SK-N-MC (cell line): ENCODE measurements around the gene EPHA4.

Experiments used
- DNase-seq: peaks from one replicate; pipeline ENCODE4 v3.0.0-alpha.2; 2011; ENCODE audit warnings: low read depth, low spot score
- H3K27ac ChIP-seq: fragments of 200-600 bp; sonication (generic); 2 replicates; pipeline ENCODE4 v1.5.1; 2016; ENCODE audit warnings: mixed run types
- H3K36me3 ChIP-seq: fragments of 200-600 bp; sonication (generic); 2 replicates; pipeline ENCODE4 v1.6.1; 2017; ENCODE audit warnings: antibody characterized with exemption, low read length, mixed read lengths; ENCODE audit not compliant: insufficient read depth
- H3K4me3 ChIP-seq: fragments of 200-600 bp; sonication (generic); 2 replicates; pipeline ENCODE4 v1.5.1; 2016
- H3K9ac ChIP-seq: fragments of 200-600 bp; sonication (generic); 2 replicates; pipeline ENCODE4 v1.8.0; 2017; ENCODE audit warnings: mixed run types, mixed read lengths; ENCODE audit not compliant: insufficient read length
- H3K9me3 ChIP-seq: fragments of 200-600 bp; sonication (generic); 2 replicates; pipeline ENCODE4 v1.6.1; 2017; ENCODE audit warnings: low read depth, mild to moderate bottlenecking, antibody characterized with exemption, low read length, moderate library complexity, mixed read lengths
- EZH2 ChIP-seq: fragments of 200-600 bp; sonication (generic); IDR thresholded peaks from one replicate; pipeline ENCODE4 v1.6.1; 2017; ENCODE audit warnings: antibody characterized with exemption
- FOXP2 ChIP-seq: optimal IDR thresholded peaks from 2 replicates; pipeline ENCODE3; 2011; ENCODE audit warnings: mild to moderate bottlenecking, moderate library complexity; ENCODE audit not compliant: insufficient read depth; ENCODE audit errors: extremely low read length, control extremely low read depth
- POLR2AphosphoS5 ChIP-seq: IDR thresholded peaks from 2 replicates; pipeline ENCODE4 v1.6.1; 2012; ENCODE audit warnings: mild to moderate bottlenecking, low read depth, low read length, borderline replicate concordance

EPHA4 gene

GRCh38 chr2:221392228-221392881 lies 179.7 kb downstream of the EPHA4 start:
- DNase-seq, result no peak

GRCh38 chr2:221390878-221391277 lies 181.2 kb downstream of the EPHA4 start:
- TF ChIP-seq EZH2 (no peak), POLR2AphosphoS5 (no peak), FOXP2 (no peak)
- no peak overlapping the region for H3K4me3 ChIP-seq
- DNase-seq, result no peak
- H3K9ac ChIP-seq, result no peak overlapping the region
- H3K9me3 ChIP-seq, result no peaks in the 10 kb centered on the region
- no peak overlapping the region for H3K27ac ChIP-seq
- H3K36me3 ChIP-seq, result no peaks in the 10 kb centered on the region

More at GRCh38 chr2:221392228-221392881, 179.7 kb downstream of the EPHA4 start:
- Histone ChIP-seq H3K36me3 (no peaks in the 10 kb centered on the region), H3K4me3 (no peak overlapping the region), H3K27ac (no peak overlapping the region), H3K9ac (no peak overlapping the region), H3K9me3 (no peaks in the 10 kb centered on the region)
- TF ChIP-seq EZH2 (no peak), POLR2AphosphoS5 (no peak), FOXP2 (no peak)

- TF ChIP-seq POLR2AphosphoS5, result no peak
- no peak for TF ChIP-seq FOXP2
- no peak for TF ChIP-seq EZH2
- no peak for DNase-seq
- Histone ChIP-seq H3K36me3 (no peaks in the 10 kb centered on the region), H3K4me3 (no peak overlapping the region), H3K9ac (no peak overlapping the region), H3K27ac (no peak overlapping the region), H3K9me3 (no peaks in the 10 kb centered on the region)
Measured at GRCh38 chr2:221389904-221390303, 182.2 kb downstream of the EPHA4 start.

- Histone ChIP-seq H3K27ac (no peak overlapping the region), H3K4me3 (no peak overlapping the region), H3K9ac (no peak overlapping the region), H3K36me3 (no peaks in the 10 kb centered on the region), H3K9me3 (no peaks in the 10 kb centered on the region)
- TF ChIP-seq EZH2, result no peak
- TF ChIP-seq POLR2AphosphoS5, result no peak
- no peak for TF ChIP-seq FOXP2
- no peak for DNase-seq
Measured at GRCh38 chr2:221389421-221389820, 182.7 kb downstream of the EPHA4 start.

- Histone ChIP-seq H3K4me3 (no peak overlapping the region), H3K36me3 (no peaks in the 10 kb centered on the region), H3K9ac (no peak overlapping the region), H3K9me3 (no peaks in the 10 kb centered on the region), H3K27ac (no peak overlapping the region)
- no peak for DNase-seq
- TF ChIP-seq FOXP2 (no peak), EZH2 (no peak), POLR2AphosphoS5 (no peak)
Measured at GRCh38 chr2:221388891-221389290, 183.2 kb downstream of the EPHA4 start.

GRCh38 chr2:221385716-221386115 lies 186.4 kb downstream of the EPHA4 start:
- TF ChIP-seq POLR2AphosphoS5 (no peak), EZH2 (no peak), FOXP2 (no peak)
- no peak overlapping the region for H3K4me3 ChIP-seq
- no peak overlapping the region for H3K27ac ChIP-seq
- H3K9ac ChIP-seq, result no peak overlapping the region
- H3K36me3 ChIP-seq, result no peaks in the 10 kb centered on the region
- H3K9me3 ChIP-seq, result no peaks in the 10 kb centered on the region
- DNase-seq, result no peak

- H3K4me3 ChIP-seq, result no peak overlapping the region
- no peak overlapping the region for H3K27ac ChIP-seq
- no peak overlapping the region for H3K9ac ChIP-seq
- no peaks in the 10 kb centered on the region for H3K9me3 ChIP-seq
- TF ChIP-seq EZH2, result no peak
- no peak for TF ChIP-seq FOXP2
- no peak for TF ChIP-seq POLR2AphosphoS5
- no peaks in the 10 kb centered on the region for H3K36me3 ChIP-seq
- DNase-seq, result no peak
Measured at GRCh38 chr2:221381928-221382488, 190.1 kb downstream of the EPHA4 start.

GRCh38 chr2:221380686-221381085 lies 191.4 kb downstream of the EPHA4 start:
- Histone ChIP-seq H3K36me3 (no peaks in the 10 kb centered on the region), H3K4me3 (no peak overlapping the region), H3K9me3 (no peaks in the 10 kb centered on the region), H3K27ac (no peak overlapping the region), H3K9ac (no peak overlapping the region)
- no peak for DNase-seq
- TF ChIP-seq FOXP2 (no peak), POLR2AphosphoS5 (no peak), EZH2 (no peak)

GRCh38 chr2:221380062-221380461 lies 192.0 kb downstream of the EPHA4 start:
- no peak for DNase-seq
- no peak overlapping the region for H3K27ac ChIP-seq
- H3K9me3 ChIP-seq, result no peaks in the 10 kb centered on the region
- no peaks in the 10 kb centered on the region for H3K36me3 ChIP-seq
- no peak overlapping the region for H3K9ac ChIP-seq
- no peak overlapping the region for H3K4me3 ChIP-seq
- TF ChIP-seq EZH2, result no peak
- TF ChIP-seq FOXP2, result no peak
- TF ChIP-seq POLR2AphosphoS5, result no peak
